Muscle layer of duodenum (tissue), 2 donors: Measurements from ENCODE around the gene ARPC4.

ENCODE experiments used
- H3K27ac ChIP-seq: one replicate; pipeline ENCODE4 v1.7.0; 2013; ENCODE audit warnings: mild to moderate bottlenecking, low read length
- H3K27me3 ChIP-seq: one replicate; pipeline ENCODE4 v1.7.0; 2013; ENCODE audit warnings: low read depth, mild to moderate bottlenecking, control low read depth, low read length
- H3K36me3 ChIP-seq, 2 donors: one replicate each; pipeline ENCODE4 v1.7.0; 2013; ENCODE audit warnings: low read length in 2 of 2, control low read depth in 1 of 2, mild to moderate bottlenecking in 1 of 2; ENCODE audit not compliant: insufficient read depth in 2 of 2, control insufficient read depth in 1 of 2
- H3K4me1 ChIP-seq, 2 donors: one replicate each; pipeline ENCODE4 v1.7.0; 2013; ENCODE audit warnings: low read length in 2 of 2, mild to moderate bottlenecking in 2 of 2, control low read depth in 1 of 2, moderate library complexity in 1 of 2; ENCODE audit not compliant: insufficient read depth in 2 of 2, control insufficient read depth in 1 of 2
- H3K4me3 ChIP-seq, 2 donors: one replicate each; pipeline ENCODE4 v1.7.0; 2013; ENCODE audit warnings: low read length in 2 of 2, low read depth in 1 of 2, mild to moderate bottlenecking in 1 of 2
- H3K9me3 ChIP-seq, 2 donors: one replicate each; pipeline ENCODE4 v1.7.0; 2013; ENCODE audit warnings: low read length in 2 of 2, control low read depth in 1 of 2, mild to moderate bottlenecking in 1 of 2; ENCODE audit not compliant: control insufficient read depth in 1 of 2
- donor health status: healthy.

ARPC4 gene

GRCh38 chr3:9792405-9793160 is at the start of gene ARPC4, which contains the start of gene TADA3:
TSS of gene ARPC4 (plus strand) at chr3:9793082. CDS start at chr3:9793122, 40 bp downstream.
TSS of gene TADA3 (minus strand) at chr3:9792473. CDS start at chr3:9791466, 1,007 bp downstream.
- no peaks in the 10 kb centered on the region for H3K9me3 ChIP-seq
- H3K4me1 ChIP-seq: peaks cover 5 to 41% of the 10 kb centered on the region in 2 donors
- H3K27ac ChIP-seq: peak within 1 kb of the TSS; percentile 97
- H3K36me3 ChIP-seq: peaks cover 24 to 31% of the 10 kb centered on the region in 2 donors
- peak within 1 kb of the TSS; percentile 97 to 98 for H3K4me3 ChIP-seq
- no peaks in the 10 kb centered on the region for H3K27me3 ChIP-seq

- H3K27ac ChIP-seq: no peak overlapping the region
- H3K4me3 ChIP-seq: no peak overlapping the region
- no peaks in the 10 kb centered on the region for H3K9me3 ChIP-seq
- no peaks in the 10 kb centered on the region for H3K27me3 ChIP-seq
- H3K4me1 ChIP-seq: no peaks in the 10 kb centered on the region
- H3K36me3 ChIP-seq: peaks cover 85 to 94% of the 10 kb centered on the region in 2 donors
Observed at GRCh38 chr3:9743548-9743947, 49.3 kb upstream of the ARPC4 start.

GRCh38 chr3:9744162-9744561 is 48.7 kb upstream of the ARPC4 start:
- peaks cover 0 to 1% of the 10 kb centered on the region in 2 donors for H3K4me1 ChIP-seq
- no peak overlapping the region for H3K4me3 ChIP-seq
- H3K27ac ChIP-seq: no peak overlapping the region
- no peaks in the 10 kb centered on the region for H3K9me3 ChIP-seq
- H3K27me3 ChIP-seq: no peaks in the 10 kb centered on the region
- peaks cover 79 to 88% of the 10 kb centered on the region in 2 donors for H3K36me3 ChIP-seq

- Histone ChIP-seq H3K4me1 (peaks cover 0 to 9% of the 10 kb centered on the region in 2 donors), H3K27me3 (no peaks in the 10 kb centered on the region), H3K9me3 (no peaks in the 10 kb centered on the region), H3K4me3 (no peak overlapping the region), H3K27ac (no peak overlapping the region), H3K36me3 (peaks cover 65 to 74% of the 10 kb centered on the region in 2 donors)
Observed at GRCh38 chr3:9745521-9745920, 47.4 kb upstream of the ARPC4 start.

- Histone ChIP-seq H3K9me3 (no peaks in the 10 kb centered on the region), H3K4me3 (no peak overlapping the region), H3K27ac (no peak overlapping the region), H3K27me3 (no peaks in the 10 kb centered on the region), H3K4me1 (peaks cover 8 to 17% of the 10 kb centered on the region in 2 donors), H3K36me3 (peaks cover 59 to 67% of the 10 kb centered on the region in 2 donors)
Observed at GRCh38 chr3:9746330-9746729, 46.6 kb upstream of the ARPC4 start.

GRCh38 chr3:9747267-9747666 is 45.6 kb upstream of the ARPC4 start:
- Histone ChIP-seq H3K27me3 (no peaks in the 10 kb centered on the region), H3K36me3 (peaks cover 51 to 67% of the 10 kb centered on the region in 2 donors), H3K9me3 (no peaks in the 10 kb centered on the region), H3K4me1 (peaks cover 9 to 23% of the 10 kb centered on the region in 2 donors), H3K4me3 (no peak overlapping the region), H3K27ac (no peak overlapping the region)

- no peak overlapping the region for H3K27ac ChIP-seq
- H3K4me1 ChIP-seq: peaks cover 9 to 23% of the 10 kb centered on the region in 2 donors
- no peak overlapping the region for H3K4me3 ChIP-seq
- no peaks in the 10 kb centered on the region for H3K9me3 ChIP-seq
- H3K27me3 ChIP-seq: no peaks in the 10 kb centered on the region
- H3K36me3 ChIP-seq: peaks cover 43 to 64% of the 10 kb centered on the region in 2 donors
Observed at GRCh38 chr3:9748031-9748430, 44.9 kb upstream of the ARPC4 start.

- Histone ChIP-seq H3K9me3 (no peaks in the 10 kb centered on the region), H3K36me3 (peaks cover 32 to 57% of the 10 kb centered on the region in 2 donors), H3K27ac (peak overlapping the region; percentile 81), H3K4me3 (peak overlapping the region; percentile 90), H3K27me3 (no peaks in the 10 kb centered on the region), H3K4me1 (peaks cover 9 to 23% of the 10 kb centered on the region in 2 donors)
Observed at GRCh38 chr3:9749296-9749644, 43.6 kb upstream of the ARPC4 start.

- peaks cover 26 to 57% of the 10 kb centered on the region in 2 donors for H3K36me3 ChIP-seq
- peaks cover 9 to 28% of the 10 kb centered on the region in 2 donors for H3K4me1 ChIP-seq
- H3K27ac ChIP-seq: peak within 1 kb of the TSS; percentile 81
- no peaks in the 10 kb centered on the region for H3K27me3 ChIP-seq
- H3K9me3 ChIP-seq: no peaks in the 10 kb centered on the region
- H3K4me3 ChIP-seq: peak within 1 kb of the TSS; percentile 90
Observed at GRCh38 chr3:9749645-9750555, 43.0 kb upstream of the ARPC4 start, which contains the start of gene OGG1. TSS of gene OGG1 (plus strand) at chr3:9749952. CDS start at chr3:9750287, 335 bp downstream.

GRCh38 chr3:9750556-9751411 is 42.1 kb upstream of the ARPC4 start:
- peaks cover 9 to 32% of the 10 kb centered on the region in 2 donors for H3K4me1 ChIP-seq
- peaks cover 18 to 55% of the 10 kb centered on the region in 2 donors for H3K36me3 ChIP-seq
- H3K27ac ChIP-seq: peak overlapping the region; percentile 81
- no peaks in the 10 kb centered on the region for H3K9me3 ChIP-seq
- H3K4me3 ChIP-seq: peak overlapping the region; percentile 90
- H3K27me3 ChIP-seq: no peaks in the 10 kb centered on the region
